GM12801 (cell line): Measurements from ENCODE around the gene WDR49.

ENCODE experiments used
- TF ChIP-seq, protein P1 (sequence below): IDR thresholded peaks from one replicate; pipeline ENCODE4 v1.5.1; 2011; ENCODE audit warnings: control low read depth; ENCODE audit not compliant: insufficient read length; ENCODE audit errors: extremely low read depth

The WDR49 gene

DNA sequence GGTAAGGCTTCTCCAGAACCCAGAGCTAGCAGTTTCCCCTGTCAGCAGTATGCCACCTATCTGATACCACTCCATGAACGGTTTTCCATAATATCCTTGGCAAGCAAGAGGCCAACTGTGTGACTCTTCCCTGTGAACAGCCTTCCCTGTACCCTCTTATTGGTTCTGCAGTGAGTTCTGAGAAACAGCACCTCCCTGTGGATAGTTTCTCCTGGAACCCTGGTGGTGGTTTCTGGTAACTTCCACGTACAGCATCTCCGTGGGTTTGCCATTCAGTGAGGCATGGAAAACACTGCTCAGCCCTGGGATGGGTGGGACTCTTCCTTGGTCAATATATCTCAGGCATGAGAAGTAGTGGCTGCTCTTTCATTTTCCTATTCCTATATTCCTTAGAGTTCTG lies 160.5 kb downstream of the WDR49 start:
- TF ChIP-seq, protein P1, sequence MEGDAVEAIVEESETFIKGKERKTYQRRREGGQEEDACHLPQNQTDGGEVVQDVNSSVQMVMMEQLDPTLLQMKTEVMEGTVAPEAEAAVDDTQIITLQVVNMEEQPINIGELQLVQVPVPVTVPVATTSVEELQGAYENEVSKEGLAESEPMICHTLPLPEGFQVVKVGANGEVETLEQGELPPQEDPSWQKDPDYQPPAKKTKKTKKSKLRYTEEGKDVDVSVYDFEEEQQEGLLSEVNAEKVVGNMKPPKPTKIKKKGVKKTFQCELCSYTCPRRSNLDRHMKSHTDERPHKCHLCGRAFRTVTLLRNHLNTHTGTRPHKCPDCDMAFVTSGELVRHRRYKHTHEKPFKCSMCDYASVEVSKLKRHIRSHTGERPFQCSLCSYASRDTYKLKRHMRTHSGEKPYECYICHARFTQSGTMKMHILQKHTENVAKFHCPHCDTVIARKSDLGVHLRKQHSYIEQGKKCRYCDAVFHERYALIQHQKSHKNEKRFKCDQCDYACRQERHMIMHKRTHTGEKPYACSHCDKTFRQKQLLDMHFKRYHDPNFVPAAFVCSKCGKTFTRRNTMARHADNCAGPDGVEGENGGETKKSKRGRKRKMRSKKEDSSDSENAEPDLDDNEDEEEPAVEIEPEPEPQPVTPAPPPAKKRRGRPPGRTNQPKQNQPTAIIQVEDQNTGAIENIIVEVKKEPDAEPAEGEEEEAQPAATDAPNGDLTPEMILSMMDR: no peak

DNA sequence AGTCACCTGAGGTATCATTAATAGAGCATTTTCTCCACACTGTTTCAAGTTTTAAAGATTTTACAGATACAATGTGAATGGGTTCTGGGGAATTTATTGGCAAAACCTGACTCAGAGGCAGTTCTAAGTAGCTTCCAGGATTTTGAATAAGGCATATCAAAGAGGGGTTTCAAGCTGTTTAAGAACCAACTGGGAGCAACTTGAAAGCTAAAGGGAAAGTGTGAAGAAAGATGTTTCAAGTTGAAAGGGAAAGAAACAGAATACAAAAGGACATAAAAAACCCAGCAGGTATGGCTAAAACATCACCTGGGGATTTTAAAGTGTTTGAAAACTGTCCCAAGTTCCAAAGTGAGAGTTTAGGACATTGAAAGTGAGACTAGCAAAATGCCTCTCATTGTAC lies 162.1 kb downstream of the WDR49 start:
- TF ChIP-seq, protein P1: no peak

DNA sequence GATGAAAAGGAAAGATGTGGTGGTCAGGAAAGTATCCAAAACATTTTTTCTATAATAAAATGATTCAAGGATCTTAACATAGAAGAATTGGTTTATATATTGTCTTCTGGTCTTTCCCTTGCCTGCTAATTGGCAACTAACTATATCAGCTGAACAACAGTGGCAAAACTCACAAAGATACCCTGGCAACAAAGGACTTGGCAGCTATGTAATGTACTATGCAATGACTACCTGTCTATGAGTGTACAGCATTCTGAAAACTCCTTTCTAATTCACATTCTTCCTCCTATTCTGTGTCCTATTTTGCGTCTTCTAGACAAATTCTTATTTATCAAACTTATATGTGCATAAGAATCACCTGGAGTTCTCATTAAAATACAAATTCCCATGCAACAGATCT lies 164.2 kb downstream of the WDR49 start:
- TF ChIP-seq, protein P1: no peak

DNA sequence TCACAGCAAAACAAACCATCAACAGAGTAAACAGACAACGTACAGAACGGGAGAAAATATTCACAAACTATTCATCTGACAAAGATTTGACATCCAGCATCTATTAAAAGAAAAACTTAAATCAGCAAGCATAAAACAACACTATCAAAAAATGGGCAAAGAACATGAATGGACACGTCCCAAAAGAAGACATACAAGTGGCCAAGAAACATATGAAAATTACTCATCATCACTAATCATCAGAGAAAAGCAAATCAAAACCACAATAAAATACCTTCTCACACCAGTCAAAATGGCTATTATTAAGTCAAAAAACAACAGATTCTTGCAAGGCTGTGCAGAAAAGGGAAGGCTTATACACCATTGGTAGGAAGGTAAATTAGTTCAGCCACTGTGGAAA lies 166.2 kb downstream of the WDR49 start:
- TF ChIP-seq, protein P1: no peak

DNA sequence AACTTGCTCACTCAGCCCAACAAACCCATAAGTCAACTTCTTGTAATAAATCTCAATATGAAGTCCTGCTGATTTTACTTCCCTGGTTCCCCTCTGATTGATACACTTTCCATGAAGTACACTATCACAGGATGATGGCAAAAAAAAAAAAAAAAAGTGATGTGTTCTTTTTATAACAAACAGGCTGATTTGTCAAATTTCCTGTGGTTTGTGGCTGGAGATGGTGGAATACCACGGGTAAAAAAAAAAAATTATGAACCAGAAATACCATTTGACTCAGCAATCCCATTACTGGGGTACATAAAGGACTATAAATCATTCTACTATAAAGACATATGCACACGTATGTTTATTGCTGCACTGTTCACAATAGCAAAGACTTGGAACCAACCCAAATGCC lies 169.2 kb downstream of the WDR49 start:
- TF ChIP-seq, protein P1: no peak

DNA sequence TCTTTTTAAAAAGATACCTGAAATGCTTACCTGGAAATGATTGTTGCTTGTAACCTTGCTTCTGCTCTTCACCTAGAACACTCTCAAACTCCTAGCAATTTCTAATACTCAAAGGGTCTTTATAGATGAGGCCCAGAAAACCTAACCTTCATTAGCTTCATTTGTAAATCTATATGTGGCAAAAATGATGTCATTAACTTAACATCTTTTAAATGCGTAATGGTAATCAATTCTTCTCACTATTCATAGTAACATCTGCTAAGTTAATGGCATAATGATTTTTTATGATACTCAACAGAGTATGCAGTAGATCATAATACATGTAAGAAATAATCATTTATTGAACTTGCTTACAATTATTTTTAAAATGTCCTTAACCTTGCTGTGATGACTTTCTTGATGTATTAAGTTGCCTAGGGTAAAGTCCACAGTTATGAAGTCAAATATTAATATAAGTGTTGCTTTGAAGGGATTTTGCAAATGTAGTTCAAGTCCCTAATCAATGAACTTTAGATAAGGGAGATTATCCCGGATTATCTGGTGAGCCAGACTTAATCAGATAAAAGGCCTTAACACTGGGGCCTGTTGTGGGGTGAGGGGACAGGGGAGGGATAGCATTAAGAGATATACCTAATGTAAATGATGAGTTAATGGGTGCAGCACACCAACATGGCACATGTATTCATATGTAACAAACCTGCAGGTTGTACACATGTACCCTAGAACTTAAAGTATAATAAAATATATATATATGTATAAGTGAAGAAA lies 169.8 kb downstream of the WDR49 start:
- TF ChIP-seq, protein P1: no peak

DNA sequence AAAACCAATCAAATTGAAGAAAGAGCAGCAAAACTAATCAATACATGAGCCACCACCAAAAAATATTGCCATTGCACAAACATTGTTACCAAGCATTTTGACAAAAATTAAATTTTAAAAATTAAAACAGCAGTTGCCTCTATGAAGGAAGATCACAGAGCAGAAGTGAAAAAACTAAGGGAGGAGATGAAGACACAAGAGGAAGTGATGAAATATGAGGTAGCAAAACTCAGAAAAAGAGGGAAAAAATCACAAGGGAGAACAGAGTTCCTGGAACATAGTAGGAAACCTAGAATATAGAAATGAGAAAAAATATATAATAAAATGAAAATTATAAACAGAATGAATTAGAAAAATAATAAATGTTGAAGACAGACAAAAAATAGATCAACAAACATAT lies 172.6 kb downstream of the WDR49 start:
- TF ChIP-seq, protein P1: no peak

DNA sequence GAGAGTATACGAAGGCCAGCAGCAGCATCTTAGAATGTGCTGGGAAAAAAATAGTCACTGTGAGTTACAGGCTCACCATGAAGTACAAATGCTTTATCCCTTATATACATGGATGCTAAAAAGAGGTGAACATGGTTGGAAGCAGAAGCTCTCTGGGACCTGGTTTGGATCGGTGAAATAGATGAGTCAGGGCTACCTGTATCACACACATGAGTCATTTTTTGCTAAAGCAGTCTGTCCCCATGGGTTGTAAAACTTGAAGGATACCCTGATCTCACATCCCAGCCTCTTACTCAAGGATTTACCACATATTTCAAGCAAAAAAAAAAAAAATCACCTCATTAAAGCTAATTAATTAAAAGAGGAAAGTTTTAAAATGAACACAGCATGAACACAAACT lies 173.0 kb downstream of the WDR49 start:
- TF ChIP-seq, protein P1: no peak
